Right lobe of liver (tissue), 4 donors: ENCODE measurements around the gene ESYT2.
"Not testable (repeated sequence)": the region's sequence is repeated elsewhere in the genome, so short reads cannot be mapped to it uniquely, and the experiment has no call there.

Source experiments
- POLR2A ChIP-seq: fragments of 450-650 bp; IDR thresholded peaks from one replicate; pipeline ENCODE4 v1.6.1; 2017; ENCODE audit warnings: antibody characterized with exemption, mild to moderate bottlenecking
- TF ChIP-seq, protein P1 (sequence below), 4 donors: fragments of 200-600 bp in 3 of 4; fragments of 450-650 bp in 1 of 4; IDR thresholded peaks; one replicate each; pipeline versions ENCODE4 v1.5.1 to v1.8.0; 2016 to 2022; ENCODE audit warnings: antibody characterized with exemption in 4 of 4, mild to moderate bottlenecking in 2 of 4
- donor health status: DM: no; HTN: no; CAD: no.
- donor health status: DM: no; HTN: no; CAD: no.
- donor health status: DM: no; HTN: yes; CAD: no.

GRCh38 chr7:158862985-158863610, 33.8 kb upstream of the ESYT2 start:
- TF ChIP-seq, protein P1, sequence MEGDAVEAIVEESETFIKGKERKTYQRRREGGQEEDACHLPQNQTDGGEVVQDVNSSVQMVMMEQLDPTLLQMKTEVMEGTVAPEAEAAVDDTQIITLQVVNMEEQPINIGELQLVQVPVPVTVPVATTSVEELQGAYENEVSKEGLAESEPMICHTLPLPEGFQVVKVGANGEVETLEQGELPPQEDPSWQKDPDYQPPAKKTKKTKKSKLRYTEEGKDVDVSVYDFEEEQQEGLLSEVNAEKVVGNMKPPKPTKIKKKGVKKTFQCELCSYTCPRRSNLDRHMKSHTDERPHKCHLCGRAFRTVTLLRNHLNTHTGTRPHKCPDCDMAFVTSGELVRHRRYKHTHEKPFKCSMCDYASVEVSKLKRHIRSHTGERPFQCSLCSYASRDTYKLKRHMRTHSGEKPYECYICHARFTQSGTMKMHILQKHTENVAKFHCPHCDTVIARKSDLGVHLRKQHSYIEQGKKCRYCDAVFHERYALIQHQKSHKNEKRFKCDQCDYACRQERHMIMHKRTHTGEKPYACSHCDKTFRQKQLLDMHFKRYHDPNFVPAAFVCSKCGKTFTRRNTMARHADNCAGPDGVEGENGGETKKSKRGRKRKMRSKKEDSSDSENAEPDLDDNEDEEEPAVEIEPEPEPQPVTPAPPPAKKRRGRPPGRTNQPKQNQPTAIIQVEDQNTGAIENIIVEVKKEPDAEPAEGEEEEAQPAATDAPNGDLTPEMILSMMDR (IDR thresholded peaks at IDR 0.05), result not testable (repeated sequence)
- not testable (repeated sequence) for TF ChIP-seq POLR2A
